HG03196 (cell line): ENCODE measurements around the gene ZBTB20.

Source experiments
- ATAC-seq: cut with Tn5 transposase; IDR thresholded peaks from one replicate; pipeline ENCODE4 v1.9.1; 2021; ENCODE audit not compliant: unreplicated experiment

ZBTB20 gene

GRCh38 chr3:114451561-114452018 is 695.5 kb downstream of the ZBTB20 start:
- ATAC-seq = no peak

GRCh38 chr3:114451051-114451451 is 696.0 kb downstream of the ZBTB20 start:
- ATAC-seq = no peak

- ATAC-seq = no peak
Measured at GRCh38 chr3:114450008-114450596, 697.0 kb downstream of the ZBTB20 start.

- ATAC-seq = no peak
Measured at GRCh38 chr3:114449271-114450007, 697.6 kb downstream of the ZBTB20 start.

- ATAC-seq = no peak
Measured at GRCh38 chr3:114447950-114448479, 699.1 kb downstream of the ZBTB20 start.

- ATAC-seq = no peak
Measured at GRCh38 chr3:114447545-114447944, 699.5 kb downstream of the ZBTB20 start.

- no peak for ATAC-seq
Measured at GRCh38 chr3:114446600-114446999, 700.5 kb downstream of the ZBTB20 start.

- ATAC-seq = no peak
Measured at GRCh38 chr3:114445233-114445632, 701.9 kb downstream of the ZBTB20 start.

GRCh38 chr3:114444216-114444615 is 702.9 kb downstream of the ZBTB20 start:
- ATAC-seq = no peak

- no peak for ATAC-seq
Measured at GRCh38 chr3:114442246-114442645, 704.8 kb downstream of the ZBTB20 start.

GRCh38 chr3:114441386-114441785 is 705.7 kb downstream of the ZBTB20 start:
- no peak for ATAC-seq

GRCh38 chr3:114440700-114441099 is 706.4 kb downstream of the ZBTB20 start:
- no peak for ATAC-seq

- ATAC-seq = no peak
Measured at GRCh38 chr3:114439284-114439683, 707.8 kb downstream of the ZBTB20 start.

- ATAC-seq = no peak
Measured at GRCh38 chr3:114437897-114438296, 709.2 kb downstream of the ZBTB20 start.

- no peak for ATAC-seq
Measured at GRCh38 chr3:114436182-114436581, 710.9 kb downstream of the ZBTB20 start.

GRCh38 chr3:114435386-114436115 is 711.5 kb downstream of the ZBTB20 start:
- no peak for ATAC-seq

GRCh38 chr3:114432310-114432709 is 714.8 kb downstream of the ZBTB20 start:
- no peak for ATAC-seq

GRCh38 chr3:114428044-114428595 is 719.0 kb downstream of the ZBTB20 start:
- ATAC-seq = no peak

GRCh38 chr3:114427285-114428043 is 719.6 kb downstream of the ZBTB20 start:
- no peak for ATAC-seq

GRCh38 chr3:114424337-114424736 is 722.8 kb downstream of the ZBTB20 start:
- ATAC-seq = no peak

- no peak for ATAC-seq
Measured at GRCh38 chr3:114421204-114421603, 725.9 kb downstream of the ZBTB20 start.
